Activated T-cell treated with anti-CD3 and anti-CD28 coated beads, Interleukin-2, amount 50 U/mL, for 4 hours (primary cell): ENCODE measurements around the gene PARVB. TPM values are rescaled to one million over a fixed set of nuclear protein-coding genes. Genes with fewer than 3 reads are reported as not detected.

Experiments used
- ATAC-seq, 2 donors: fragments of 200-7000 bp; cut with Tn5 transposase; one replicate each; pipeline ENCODE4 v1.10.0; 2021
- DNase-seq: peaks from one replicate; pipeline ENCODE4 v3.0.0-alpha.2; 2020
- H3K27me3 Mint-ChIP-seq: one replicate; pipeline ENCODE4 v1.8.0; 2021; ENCODE audit warnings: low read depth, mixed read lengths
- H3K36me3 Mint-ChIP-seq: one replicate; pipeline ENCODE4 v1.8.0; 2022; ENCODE audit warnings: mixed read lengths; ENCODE audit not compliant: insufficient read depth
- H3K4me1 Mint-ChIP-seq: one replicate; pipeline ENCODE4 v1.8.0; 2021; ENCODE audit warnings: low read depth, mixed read lengths
- H3K4me3 Mint-ChIP-seq: one replicate; pipeline ENCODE4 v1.8.0; 2021; ENCODE audit warnings: mild to moderate bottlenecking, moderate library complexity, mixed read lengths
- H3K9me3 Mint-ChIP-seq: one replicate; pipeline ENCODE4 v1.8.0; 2021; ENCODE audit warnings: mixed read lengths
- total RNA-seq, 3 donors: library from RNA; stranded (reverse); gene quantifications; one replicate each; pipeline ENCODE4 v1.2.1, GENCODE V29; 2021

The PARVB gene
- total RNA-seq, 3 donors from 2014 or later = 15.1 to 21.5 (median 19.6) TPM

DNA sequence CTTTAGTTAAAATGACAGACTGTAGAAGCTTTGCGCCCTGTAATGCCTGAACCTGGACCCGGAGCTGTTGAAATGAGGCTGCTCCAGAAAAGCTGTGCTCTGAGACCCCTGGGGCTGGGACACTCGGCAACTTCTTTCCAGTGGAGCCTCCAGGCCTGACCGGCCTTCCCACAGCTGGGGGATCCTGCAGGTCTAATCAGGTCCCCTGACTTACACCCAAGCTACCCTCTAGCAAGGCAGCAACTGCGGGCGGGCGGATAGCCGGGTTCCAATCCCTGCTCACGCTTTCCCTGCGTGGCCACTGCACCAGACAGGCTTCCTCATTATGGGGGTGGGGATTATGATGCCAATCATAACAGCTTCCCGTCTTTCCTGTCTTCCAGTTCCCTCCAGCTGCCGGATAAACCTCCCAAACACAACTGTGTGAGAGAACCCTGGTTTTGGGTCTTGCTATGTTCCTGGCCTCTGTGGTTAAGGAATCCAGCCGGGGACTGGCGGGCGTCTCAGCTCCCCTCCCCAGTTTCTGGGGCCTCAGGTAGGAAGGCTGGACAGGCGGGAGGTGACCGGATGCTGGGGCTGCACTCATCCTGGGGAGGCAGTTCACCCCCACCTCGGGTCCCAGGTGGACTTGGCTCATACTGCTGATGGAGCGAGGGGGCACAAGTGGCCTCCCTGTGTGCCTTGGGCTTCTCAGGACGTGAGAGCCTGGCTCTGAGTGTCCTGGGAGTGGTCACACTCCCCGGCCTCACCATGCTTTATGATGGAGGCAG is 195.2 kb downstream of the PARVB start:
- H3K36me3 Mint-ChIP-seq = no peaks in the 10 kb centered on the region
- H3K4me1 Mint-ChIP-seq = no peaks in the 10 kb centered on the region
- ATAC-seq (no peak), DNase-seq (no peak)
- H3K4me3 Mint-ChIP-seq = no peak overlapping the region
- peaks cover 4% of the 10 kb centered on the region for H3K27me3 Mint-ChIP-seq
- H3K9me3 Mint-ChIP-seq = no peaks in the 10 kb centered on the region

DNA sequence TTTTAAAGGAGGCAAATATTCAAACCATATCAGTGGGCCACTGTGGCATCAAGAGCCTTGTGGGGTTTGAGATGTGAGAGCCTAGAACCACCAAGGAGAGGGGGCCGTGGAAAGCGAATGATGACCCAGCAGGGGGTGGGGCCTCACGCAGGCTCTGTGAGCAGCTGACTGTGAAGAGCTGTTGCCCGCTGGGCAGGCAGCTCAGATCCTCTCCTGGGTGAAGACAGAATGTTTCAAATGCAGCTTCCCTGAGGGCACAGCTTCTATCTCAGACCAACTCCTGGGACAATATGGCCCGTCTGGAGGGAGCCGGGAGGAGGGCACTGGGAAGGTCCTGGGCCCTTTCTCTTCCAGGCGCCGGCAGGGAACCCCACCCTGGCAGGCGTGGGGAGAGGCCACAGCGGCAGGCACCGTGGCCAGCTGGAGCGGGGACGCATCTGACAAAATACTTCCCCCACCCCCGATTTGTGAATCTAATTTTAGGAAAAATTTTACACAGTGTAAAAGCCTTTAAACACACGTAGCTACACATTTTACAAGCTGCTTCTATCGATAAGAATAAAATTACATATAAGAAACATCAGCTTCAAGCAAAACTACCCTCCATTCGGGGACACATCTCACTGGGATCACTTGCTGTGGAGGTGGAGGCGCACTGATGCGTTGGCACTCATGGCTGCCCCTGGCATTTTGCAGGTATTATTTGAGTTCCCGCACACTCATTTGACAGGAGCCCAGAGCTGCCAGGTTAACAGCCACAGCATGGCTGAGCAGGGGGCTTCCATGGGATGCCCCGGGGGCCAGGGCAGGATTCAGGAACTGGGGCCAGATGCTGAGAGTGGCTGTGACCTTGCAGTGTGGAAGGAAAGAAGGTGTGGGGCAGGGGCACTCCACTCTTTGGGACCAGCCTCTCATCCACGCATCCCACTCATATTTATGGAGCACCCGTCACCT is 196.9 kb downstream of the PARVB start:
- Mint-ChIP-seq H3K4me1 (no peaks in the 10 kb centered on the region), H3K36me3 (no peaks in the 10 kb centered on the region), H3K27me3 (peaks cover 9% of the 10 kb centered on the region), H3K4me3 (no peak overlapping the region), H3K9me3 (no peaks in the 10 kb centered on the region)
- ATAC-seq (no peak), DNase-seq (no peak)

DNA sequence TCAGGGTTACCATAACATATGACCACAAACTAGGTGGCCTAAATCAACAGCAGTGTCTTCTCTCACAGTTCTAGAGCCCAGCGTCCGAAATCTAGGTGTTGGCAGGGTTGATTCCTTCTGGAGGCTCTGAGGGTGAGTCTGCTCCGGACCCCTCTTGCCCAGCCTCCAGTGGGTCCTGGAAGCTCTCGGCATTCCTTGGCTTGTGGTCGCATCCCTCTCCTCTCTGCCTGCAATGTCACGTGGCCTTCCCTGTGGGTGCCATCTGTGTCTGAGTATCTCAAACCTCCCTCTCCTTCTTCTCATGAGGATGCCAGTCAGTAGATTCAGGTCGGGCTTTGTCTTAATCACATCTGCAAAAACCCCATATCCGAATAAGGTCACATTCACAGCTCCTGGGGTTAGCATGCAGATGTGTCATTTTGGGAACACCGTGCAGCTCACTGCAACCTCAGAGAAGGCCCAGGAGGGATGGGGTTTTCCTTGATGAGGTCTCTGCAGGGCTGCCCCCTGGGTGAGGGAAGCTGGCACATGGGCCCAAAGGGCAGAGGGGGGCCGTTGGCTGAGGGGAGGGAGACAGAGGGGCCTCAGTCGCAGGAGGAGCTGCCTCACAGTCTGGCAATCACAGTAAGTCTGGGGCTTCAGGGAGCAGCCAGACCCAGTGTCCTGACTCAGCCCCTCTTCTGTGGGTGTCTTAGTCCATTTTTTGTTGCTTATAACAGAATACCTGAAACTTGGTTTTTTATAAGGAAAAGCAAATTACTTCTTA is 197.8 kb downstream of the PARVB start:
- no peaks in the 10 kb centered on the region for H3K36me3 Mint-ChIP-seq
- no peak for ATAC-seq
- H3K9me3 Mint-ChIP-seq = no peaks in the 10 kb centered on the region
- H3K27me3 Mint-ChIP-seq = peaks cover 14% of the 10 kb centered on the region
- no peak overlapping the region for H3K4me3 Mint-ChIP-seq
- no peak for DNase-seq
- H3K4me1 Mint-ChIP-seq = no peaks in the 10 kb centered on the region

Other genes starting within 250 kb of the PARVB start
- under 1 TPM; 0.18 to 0.24 (median 0.18) TPM for gene EFCAB6, start 212.0 kb upstream of the PARVB start, total RNA-seq
- not detected for gene SULT4A1, start 161.8 kb upstream of the PARVB start, total RNA-seq
- not detected for gene PNPLA5, start 132.3 kb upstream of the PARVB start, total RNA-seq
- under 1 TPM in 1 of 3 donors, not detected in 2; 0.30 TPM for gene PNPLA3, start 100.5 kb upstream of the PARVB start, total RNA-seq
- 10 to 100 TPM; 62.6 to 73.6 (median 64.1) TPM for gene SAMM50, start 68.9 kb upstream of the PARVB start, total RNA-seq
- 10 to 100 TPM; 32.5 to 39.9 (median 39.3) TPM for gene PARVG, start 156.6 kb downstream of the PARVB start, total RNA-seq